Endodermal cell (in vitro differentiated cells): ENCODE results near the gene PSMA2. TPM values are rescaled to one million over a fixed set of nuclear protein-coding genes. Genes with fewer than 3 reads are reported as not detected.

Experiments used
- DNase-seq: peaks from one replicate; pipeline ENCODE4 v3.0.0-alpha.2; 2017
- H3K27ac ChIP-seq: 2 replicates; pipeline ENCODE4 v1.5.1; 2013; ENCODE audit warnings: mild to moderate bottlenecking, low read depth, low read length, moderate library complexity
- H3K27me3 ChIP-seq: 2 replicates; pipeline ENCODE4 v1.6.1; 2013; ENCODE audit warnings: mild to moderate bottlenecking, low read length, moderate library complexity; ENCODE audit not compliant: insufficient read depth, control insufficient read depth, poor library complexity, severe bottlenecking
- H3K36me3 ChIP-seq: 2 replicates; pipeline ENCODE4 v1.7.0; 2013; ENCODE audit warnings: mild to moderate bottlenecking, low read length, moderate library complexity; ENCODE audit not compliant: control insufficient read depth, insufficient read depth
- H3K4me1 ChIP-seq: one replicate; pipeline ENCODE4 v1.7.0; 2013; ENCODE audit warnings: low read length; ENCODE audit not compliant: control insufficient read depth, insufficient read depth
- H3K4me3 ChIP-seq: 2 replicates; pipeline ENCODE4 v1.5.1; 2013; ENCODE audit warnings: mild to moderate bottlenecking, low read length, moderate library complexity
- H3K9ac ChIP-seq: 2 replicates; pipeline ENCODE4 v1.6.1; 2013; ENCODE audit warnings: mild to moderate bottlenecking, low read length, moderate library complexity; ENCODE audit not compliant: poor library complexity, severe bottlenecking; ENCODE audit errors: extremely low read depth
- H3K9me3 ChIP-seq: 2 replicates; pipeline ENCODE4 v1.6.1; 2013; ENCODE audit warnings: mild to moderate bottlenecking, low read length, moderate library complexity; ENCODE audit not compliant: control insufficient read depth
- H3K27ac Mint-ChIP-seq: 2 replicates; pipeline ENCODE4 v1.8.0; 2020; ENCODE audit warnings: mixed read lengths
- H3K27me3 Mint-ChIP-seq: 2 replicates; pipeline ENCODE4 v1.8.0; 2021; ENCODE audit warnings: mild to moderate bottlenecking, mixed read lengths; ENCODE audit not compliant: insufficient read depth
- H3K36me3 Mint-ChIP-seq: 2 replicates; pipeline ENCODE4 v1.8.0; 2020; ENCODE audit warnings: low read depth, mixed read lengths
- H3K4me1 Mint-ChIP-seq: 2 replicates; pipeline ENCODE4 v1.8.0; 2020; ENCODE audit warnings: mixed read lengths
- H3K4me3 Mint-ChIP-seq: 2 replicates; pipeline ENCODE4 v1.8.0; 2020; ENCODE audit warnings: mild to moderate bottlenecking, moderate library complexity, mixed read lengths
- H3K9me3 Mint-ChIP-seq: 2 replicates; pipeline ENCODE4 v1.8.0; 2020; ENCODE audit warnings: mild to moderate bottlenecking, mixed read lengths
- WGBS, 2 experiments: methylation state at CpG; one replicate each; pipeline versions ENCODE4 v1.1.5 to v1.1.7; 2013; ENCODE audit warnings: missing lambda C conversion rate in 2 of 2, mixed read lengths in 1 of 2; ENCODE audit not compliant: insufficient coverage in 1 of 2, insufficient read length in 1 of 2; 5-methylcytosine and 5-hydroxymethylcytosine counted together
- total RNA-seq, 2 donors: library from RNA; stranded (reverse); fragmentation: NEBNext Ultra II Directional in 1 of 2; extraction: Animal tissue kit (Norgen Biotek cat#: 25700) in 1 of 2; gene quantifications; 2 replicates in 1 of 2; 3 replicates in 1 of 2; pipeline ENCODE4 v1.2.1, GENCODE V29; 2021
- TF ChIP-seq, protein P1 (sequence below): fragments of 200-600 bp; sonication (generic); conservative IDR thresholded peaks from 2 replicates; pipeline ENCODE4 v1.5.0; 2021; ENCODE audit warnings: antibody characterized with exemption, mild to moderate bottlenecking

PSMA2 gene
- total RNA-seq, 2 donors from 2014 or later, result 163 to 191 TPM

DNA sequence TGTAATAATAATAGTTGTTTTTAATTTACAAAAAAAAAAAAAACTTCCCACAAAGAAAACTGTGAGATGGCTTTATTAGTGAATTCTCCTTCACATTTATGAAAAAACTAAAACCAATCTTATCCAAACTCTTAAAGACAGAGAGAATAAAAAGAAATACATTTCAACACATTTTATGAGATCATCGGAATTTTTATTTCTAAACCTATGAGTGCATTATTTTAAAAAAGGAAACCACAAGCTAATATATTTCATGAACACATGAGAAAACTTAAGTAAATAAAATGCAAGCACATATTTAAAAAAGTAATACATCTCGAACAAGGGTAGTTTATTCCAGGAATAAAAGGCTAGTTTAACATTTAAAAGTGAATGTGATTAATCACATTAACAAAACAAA, 51.6 kb downstream of the PSMA2 start:
- DNase-seq, result no peak

DNA sequence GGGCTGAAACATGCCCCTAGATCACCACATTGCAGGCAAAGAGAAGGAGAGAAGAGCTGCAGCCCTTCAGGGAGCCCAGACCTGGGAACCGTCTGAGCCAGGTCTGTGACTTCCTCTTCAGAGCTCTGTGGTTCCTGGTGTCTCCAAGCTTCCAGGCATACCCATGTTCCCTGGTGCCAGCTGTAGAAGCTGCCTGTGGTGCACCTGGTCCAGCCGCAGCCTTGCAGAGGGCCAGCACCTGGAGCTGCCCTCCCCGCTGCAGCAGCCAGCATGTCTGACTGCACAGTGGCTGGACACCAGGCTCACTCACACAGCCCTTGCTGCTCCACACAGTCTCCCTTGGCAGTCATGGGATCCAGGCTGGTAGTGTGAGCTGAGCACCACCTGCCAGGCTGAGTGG, 53.7 kb downstream of the PSMA2 start:
- 86 to 91% methylated on average over 2 to 3 of the region's 3 CpGs for WGBS, 2 experiments
- no peaks in the 10 kb centered on the region for H3K27me3 Mint-ChIP-seq
- H3K4me1 ChIP-seq, result no peaks in the 10 kb centered on the region
- no peaks in the 10 kb centered on the region for H3K36me3 Mint-ChIP-seq
- no peak overlapping the region for H3K4me3 ChIP-seq
- peaks cover 19% of the 10 kb centered on the region for H3K9me3 Mint-ChIP-seq
- no peak overlapping the region for H3K4me3 Mint-ChIP-seq
- H3K36me3 ChIP-seq, result no peaks in the 10 kb centered on the region
- H3K27ac ChIP-seq, result no peak overlapping the region
- TF ChIP-seq, protein P1, sequence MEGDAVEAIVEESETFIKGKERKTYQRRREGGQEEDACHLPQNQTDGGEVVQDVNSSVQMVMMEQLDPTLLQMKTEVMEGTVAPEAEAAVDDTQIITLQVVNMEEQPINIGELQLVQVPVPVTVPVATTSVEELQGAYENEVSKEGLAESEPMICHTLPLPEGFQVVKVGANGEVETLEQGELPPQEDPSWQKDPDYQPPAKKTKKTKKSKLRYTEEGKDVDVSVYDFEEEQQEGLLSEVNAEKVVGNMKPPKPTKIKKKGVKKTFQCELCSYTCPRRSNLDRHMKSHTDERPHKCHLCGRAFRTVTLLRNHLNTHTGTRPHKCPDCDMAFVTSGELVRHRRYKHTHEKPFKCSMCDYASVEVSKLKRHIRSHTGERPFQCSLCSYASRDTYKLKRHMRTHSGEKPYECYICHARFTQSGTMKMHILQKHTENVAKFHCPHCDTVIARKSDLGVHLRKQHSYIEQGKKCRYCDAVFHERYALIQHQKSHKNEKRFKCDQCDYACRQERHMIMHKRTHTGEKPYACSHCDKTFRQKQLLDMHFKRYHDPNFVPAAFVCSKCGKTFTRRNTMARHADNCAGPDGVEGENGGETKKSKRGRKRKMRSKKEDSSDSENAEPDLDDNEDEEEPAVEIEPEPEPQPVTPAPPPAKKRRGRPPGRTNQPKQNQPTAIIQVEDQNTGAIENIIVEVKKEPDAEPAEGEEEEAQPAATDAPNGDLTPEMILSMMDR, result no peak
- H3K9ac ChIP-seq, result no peak overlapping the region
- peaks cover 3% of the 10 kb centered on the region for H3K4me1 Mint-ChIP-seq
- H3K27ac Mint-ChIP-seq, result no peak overlapping the region
- H3K27me3 ChIP-seq, result no peaks in the 10 kb centered on the region
- H3K9me3 ChIP-seq, result peaks cover 5% of the 10 kb centered on the region
- no peak for DNase-seq

More for the DNA sequence above, 51.6 kb downstream of the PSMA2 start:
- Histone ChIP-seq H3K4me1 (no peaks in the 10 kb centered on the region), H3K4me3 (no peak overlapping the region), H3K9ac (no peak overlapping the region), H3K27ac (no peak overlapping the region), H3K27me3 (no peaks in the 10 kb centered on the region), H3K36me3 (no peaks in the 10 kb centered on the region), H3K9me3 (peaks cover 5% of the 10 kb centered on the region)
- H3K36me3 Mint-ChIP-seq, result no peaks in the 10 kb centered on the region
- 86% methylated on average over 1 of the region's 2 CpGs; no CpG with 5 or more reads in 1 of the 2 experiments for WGBS, 2 experiments
- no peaks in the 10 kb centered on the region for H3K4me1 Mint-ChIP-seq
- no peak overlapping the region for H3K27ac Mint-ChIP-seq
- TF ChIP-seq, protein P1, result no peak
- no peak overlapping the region for H3K4me3 Mint-ChIP-seq
- H3K9me3 Mint-ChIP-seq, result peaks cover 5% of the 10 kb centered on the region
- H3K27me3 Mint-ChIP-seq, result no peaks in the 10 kb centered on the region

DNA sequence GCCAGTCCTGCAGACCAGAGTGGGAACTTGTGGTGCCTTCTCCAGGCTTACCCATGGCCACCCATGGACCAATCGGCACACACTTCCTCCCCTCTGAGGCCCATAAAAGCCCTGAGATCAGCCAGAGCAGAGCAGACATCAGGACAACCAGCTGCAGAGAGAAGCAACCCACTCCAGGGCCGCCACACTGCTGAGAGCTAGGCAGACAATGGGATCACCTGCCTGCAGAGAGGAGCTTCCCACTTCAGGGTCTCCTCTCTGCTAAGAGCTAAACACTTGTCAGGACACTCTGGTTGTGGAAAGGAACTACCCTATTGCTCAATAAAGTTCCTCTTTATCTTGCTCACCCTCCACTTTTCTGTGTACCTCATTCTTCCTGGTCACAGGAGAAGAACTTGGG, 54.1 kb downstream of the PSMA2 start:
- WGBS, 2 experiments, result 86 to 91% methylated on average over 1 to 2 of the region's 2 CpGs
- no peaks in the 10 kb centered on the region for H3K4me1 ChIP-seq
- H3K9ac ChIP-seq, result no peak overlapping the region
- no peaks in the 10 kb centered on the region for H3K27me3 ChIP-seq
- H3K36me3 ChIP-seq, result no peaks in the 10 kb centered on the region
- Mint-ChIP-seq H3K9me3 (peaks cover 19% of the 10 kb centered on the region), H3K27me3 (peaks cover 1% of the 10 kb centered on the region), H3K36me3 (no peaks in the 10 kb centered on the region), H3K27ac (no peak overlapping the region), H3K4me1 (peaks cover 3% of the 10 kb centered on the region), H3K4me3 (no peak overlapping the region)
- TF ChIP-seq, protein P1, result no peak
- no peak overlapping the region for H3K4me3 ChIP-seq
- H3K9me3 ChIP-seq, result peaks cover 5% of the 10 kb centered on the region
- no peak overlapping the region for H3K27ac ChIP-seq
- no peak for DNase-seq
